Erythroblast (primary cell): ENCODE measurements around the gene SLC25A13.

Experiments
- GATA1 ChIP-seq: IDR thresholded peaks from 2 replicates; pipeline ENCODE4 v1.6.1; 2011; ENCODE audit warnings: low read depth, mild to moderate bottlenecking, control low read depth, low read length, moderate library complexity
- POLR2A ChIP-seq: IDR thresholded peaks from 2 replicates; pipeline ENCODE4 v1.6.1; 2011; ENCODE audit warnings: mild to moderate bottlenecking, low read length

GRCh38 chr7:96233084-96233483 lies 88.8 kb downstream of the SLC25A13 start:
- TF ChIP-seq POLR2A, result no peak
- no peak for TF ChIP-seq GATA1
